DMS 273 treated with DMSO at 0.1 percent for 48 hours (cell line): ENCODE data around the gene ENPEP.
"Not testable (repeated sequence)": the region's sequence is repeated elsewhere in the genome, so short reads cannot be mapped to it uniquely, and the experiment has no call there.

Source experiments
- DNase-seq: peaks from one replicate; lab custom pipeline; 2025; lab: John Stamatoyannopoulos, UW

ENPEP gene

GRCh38 chr4:110485452-110485851 lies 9.5 kb downstream of the ENPEP start:
- DNase-seq: no peak

- DNase-seq: no peak
Observed at GRCh38 chr4:110486256-110486655, 10.3 kb downstream of the ENPEP start.

DNA sequence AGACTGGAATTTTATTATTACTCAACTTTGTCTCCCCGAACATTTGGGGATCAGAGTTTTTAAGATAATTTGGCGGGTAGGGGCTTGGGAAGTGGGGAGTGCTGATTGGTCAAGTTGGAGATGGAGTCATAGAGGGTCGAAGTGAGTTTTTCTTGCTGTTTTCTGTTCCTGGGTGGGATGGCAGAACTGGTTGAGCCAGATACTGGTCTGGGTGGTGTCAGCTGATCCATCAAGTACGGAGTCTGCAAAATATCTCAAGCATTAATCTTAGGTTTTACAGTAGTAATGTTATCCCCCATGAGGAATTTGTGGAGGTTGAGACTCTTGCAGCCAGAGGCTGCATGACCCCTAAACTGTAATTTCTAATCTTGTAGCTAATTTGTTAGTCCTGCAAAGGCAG lies 10.9 kb downstream of the ENPEP start:
- not testable (repeated sequence) for DNase-seq

DNA sequence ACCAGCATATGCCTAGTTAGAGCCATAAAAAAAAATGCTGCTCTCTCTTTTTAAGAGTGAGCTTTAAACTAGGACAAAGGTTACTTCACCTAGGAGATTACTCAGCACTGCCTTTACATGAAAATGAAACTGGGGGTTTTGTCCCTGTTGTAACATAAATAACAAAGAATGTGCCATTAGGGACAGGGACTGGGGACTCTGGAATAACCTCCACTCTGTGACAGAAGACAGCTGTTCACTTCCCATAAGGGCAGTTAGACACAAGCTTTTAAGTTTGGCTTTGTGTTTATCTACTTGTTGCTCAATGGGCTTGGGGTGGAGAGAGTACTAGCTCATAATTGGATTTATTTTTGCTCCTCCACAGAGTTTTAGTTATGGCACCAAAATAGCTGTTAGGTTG lies 11.9 kb downstream of the ENPEP start:
- no peak for DNase-seq

DNA sequence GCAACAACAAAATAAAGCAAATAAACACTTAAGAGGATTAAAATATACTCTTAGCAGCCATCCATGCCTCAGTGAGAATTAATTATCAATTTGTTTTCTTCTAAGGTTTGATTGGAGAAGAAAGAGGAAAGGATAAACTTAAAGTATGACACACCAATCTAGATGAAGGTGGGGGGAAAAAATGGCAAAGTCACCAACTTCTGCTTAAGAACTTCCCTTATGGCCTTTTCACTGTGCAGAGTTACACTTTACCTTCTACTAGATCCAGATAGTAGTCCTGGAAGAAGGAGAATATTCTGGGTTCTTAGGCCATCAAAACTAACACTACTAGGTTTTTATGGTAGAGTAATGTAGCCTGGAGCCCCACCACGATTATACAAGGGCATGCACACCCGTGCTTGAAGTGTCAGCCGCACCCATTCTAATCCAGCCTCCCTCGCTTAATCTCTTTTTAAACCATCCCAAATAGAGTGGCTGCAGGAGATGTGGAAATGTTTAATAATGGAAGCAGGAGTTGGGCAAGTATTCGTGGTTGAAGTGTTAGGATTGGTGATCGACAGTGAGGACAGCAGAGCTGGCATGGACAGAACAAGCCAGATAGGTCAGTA lies 14.1 kb downstream of the ENPEP start:
- no peak for DNase-seq

- DNase-seq: no peak
Observed at GRCh38 chr4:110492522-110492921, 16.6 kb downstream of the ENPEP start.

GRCh38 chr4:110493520-110493919 lies 17.6 kb downstream of the ENPEP start:
- DNase-seq: no peak

- DNase-seq: no peak
Observed at GRCh38 chr4:110498420-110498819, 22.5 kb downstream of the ENPEP start.

- DNase-seq: no peak
Observed at GRCh38 chr4:110499126-110499525, 23.2 kb downstream of the ENPEP start.

GRCh38 chr4:110501826-110502225 lies 25.9 kb downstream of the ENPEP start:
- DNase-seq: no peak

DNA sequence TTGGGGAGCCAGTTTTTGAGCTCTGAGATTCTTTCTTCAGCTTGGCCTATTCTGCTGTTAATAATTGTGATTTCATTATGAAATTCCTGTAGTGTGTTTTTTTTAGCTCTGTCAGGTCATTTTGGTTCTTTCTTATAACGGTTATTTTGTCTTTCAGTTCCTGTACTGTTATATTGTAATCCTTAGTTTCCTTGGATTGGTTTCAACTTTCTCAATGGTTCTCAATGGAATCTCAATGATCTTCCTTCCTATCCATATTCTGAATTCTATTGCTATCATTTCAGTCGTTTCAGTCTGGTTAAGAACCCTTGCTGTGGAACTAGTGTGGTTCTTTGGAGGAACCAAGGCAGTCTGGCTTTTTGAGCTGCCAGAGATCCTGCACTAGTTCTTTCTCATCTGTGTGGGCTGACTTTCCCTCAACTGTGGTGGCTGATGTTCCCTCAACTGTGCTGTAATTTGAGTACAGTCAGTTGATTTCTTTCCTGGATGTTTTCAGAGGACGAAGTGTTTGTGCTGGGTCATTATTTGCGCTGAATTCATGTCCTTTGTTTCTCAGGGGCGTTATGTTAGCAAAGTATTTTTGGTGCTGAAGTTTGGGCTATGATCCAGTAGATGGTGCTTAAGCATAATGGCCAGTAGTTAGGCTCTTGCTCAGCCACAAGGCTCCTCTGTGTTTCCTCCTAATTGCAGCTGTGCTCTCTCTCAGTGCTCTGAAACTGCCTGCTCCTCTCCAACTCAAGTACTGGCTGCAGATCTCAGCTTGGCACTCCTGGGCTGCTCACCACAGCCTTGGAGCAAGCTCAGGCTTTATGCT lies 27.5 kb downstream of the ENPEP start:
- no peak for DNase-seq

DNA sequence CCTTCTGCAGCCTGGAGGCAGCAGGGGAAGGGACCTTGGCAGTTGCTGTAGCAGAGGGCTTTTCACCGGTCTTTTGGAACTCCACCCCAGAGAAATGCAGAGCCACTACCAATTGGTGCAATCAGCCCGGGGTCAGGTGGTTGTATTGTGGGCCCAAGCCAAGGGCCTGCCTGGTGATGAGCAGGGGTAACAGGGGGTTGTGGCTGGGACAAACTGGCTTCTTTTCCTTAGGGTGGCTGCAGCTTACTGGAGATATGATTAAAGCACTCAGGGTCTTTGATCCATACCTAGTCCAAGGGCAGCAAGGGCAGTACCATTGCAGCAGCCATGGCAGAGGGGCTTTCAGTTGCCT lies 28.1 kb downstream of the ENPEP start:
- no peak for DNase-seq

DNA sequence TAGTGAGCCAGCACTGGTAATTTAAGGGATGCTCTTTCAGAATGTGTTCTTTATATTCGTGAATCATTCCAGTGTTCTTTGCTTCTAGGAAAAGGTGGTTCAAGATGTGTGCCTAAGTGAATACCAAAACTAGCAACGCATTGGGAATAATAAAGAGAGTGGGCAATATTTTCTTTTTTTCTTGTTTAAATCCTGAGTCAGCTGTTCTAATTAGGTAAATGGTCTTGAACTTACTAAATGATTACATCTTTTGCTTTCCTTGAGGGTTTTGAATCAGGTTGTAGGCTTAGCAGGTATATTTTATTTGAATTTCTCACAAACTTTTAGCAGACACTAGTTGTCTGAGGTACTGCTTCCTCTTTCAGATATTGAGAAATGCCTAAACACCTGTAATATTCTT lies 29.5 kb downstream of the ENPEP start:
- DNase-seq: no peak

- DNase-seq: no peak
Observed at GRCh38 chr4:110508827-110509710, 33.1 kb downstream of the ENPEP start.

DNA sequence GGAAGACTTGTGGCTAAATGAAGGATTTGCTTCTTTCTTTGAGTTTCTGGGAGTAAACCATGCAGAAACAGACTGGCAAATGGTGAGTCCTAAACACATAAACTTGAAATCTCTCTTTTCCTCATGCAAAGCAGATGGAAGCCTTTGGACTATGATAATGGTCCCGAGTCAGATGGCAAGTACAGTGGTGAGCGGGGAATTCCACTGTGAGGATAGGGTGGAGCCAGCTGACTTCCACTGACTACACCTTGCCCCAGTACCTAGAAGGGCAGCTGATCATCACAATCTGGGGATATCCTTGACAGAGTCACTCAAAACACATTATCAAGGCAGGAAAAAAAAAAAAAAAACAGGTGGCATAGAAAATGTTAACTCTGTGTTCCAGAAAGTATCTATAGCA lies 34.3 kb downstream of the ENPEP start:
- DNase-seq: no peak

DNA sequence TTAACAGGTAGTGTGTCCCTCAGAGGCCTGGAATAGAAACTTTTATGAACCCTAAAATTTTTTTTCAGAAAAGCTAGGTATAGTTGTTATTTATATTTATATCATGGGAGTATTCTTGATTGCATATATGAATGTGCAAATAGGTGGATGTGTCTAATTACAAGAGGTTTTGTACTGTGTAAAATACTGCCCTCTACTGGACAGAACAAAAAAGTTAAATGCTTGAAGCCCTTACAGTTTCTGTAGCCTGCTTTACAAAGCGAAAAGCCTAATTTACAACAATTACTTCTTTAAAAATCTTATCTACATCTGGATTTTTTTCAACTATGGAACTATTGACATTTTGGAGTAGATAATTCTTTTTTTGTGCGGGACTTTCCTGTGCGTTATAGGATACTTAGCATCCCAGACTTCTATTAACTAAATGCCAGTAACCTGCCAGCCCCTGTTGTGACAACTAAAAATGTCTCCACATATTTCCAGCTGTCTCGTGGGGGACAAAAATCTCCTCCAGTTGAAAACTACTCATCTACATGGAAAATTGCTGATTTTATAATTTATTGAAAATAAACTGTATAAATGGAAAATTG lies 35.1 kb downstream of the ENPEP start:
- no peak for DNase-seq

GRCh38 chr4:110512901-110513300 lies 36.9 kb downstream of the ENPEP start:
- DNase-seq: no peak

GRCh38 chr4:110514889-110515479 lies 39.0 kb downstream of the ENPEP start:
- no peak for DNase-seq

DNA sequence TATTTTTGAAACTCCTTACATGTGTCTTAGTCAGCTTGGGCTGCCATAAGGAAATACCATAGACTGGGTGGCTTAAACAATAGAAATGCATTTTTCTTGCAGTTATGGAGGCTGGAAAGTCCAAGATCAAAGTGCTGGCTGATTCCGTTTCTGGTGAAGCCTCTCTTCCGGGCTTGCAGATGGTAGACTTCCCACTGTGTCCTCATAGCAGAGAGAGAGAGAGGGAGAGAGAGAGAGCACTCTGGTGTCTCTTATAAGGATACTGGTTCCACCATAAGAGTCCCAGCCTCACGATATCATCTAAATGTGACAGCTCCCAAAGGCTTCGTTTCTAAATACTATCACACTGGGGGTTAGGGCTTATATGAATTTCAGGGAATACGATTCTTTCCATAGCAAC lies 39.7 kb downstream of the ENPEP start:
- no peak for DNase-seq

DNA sequence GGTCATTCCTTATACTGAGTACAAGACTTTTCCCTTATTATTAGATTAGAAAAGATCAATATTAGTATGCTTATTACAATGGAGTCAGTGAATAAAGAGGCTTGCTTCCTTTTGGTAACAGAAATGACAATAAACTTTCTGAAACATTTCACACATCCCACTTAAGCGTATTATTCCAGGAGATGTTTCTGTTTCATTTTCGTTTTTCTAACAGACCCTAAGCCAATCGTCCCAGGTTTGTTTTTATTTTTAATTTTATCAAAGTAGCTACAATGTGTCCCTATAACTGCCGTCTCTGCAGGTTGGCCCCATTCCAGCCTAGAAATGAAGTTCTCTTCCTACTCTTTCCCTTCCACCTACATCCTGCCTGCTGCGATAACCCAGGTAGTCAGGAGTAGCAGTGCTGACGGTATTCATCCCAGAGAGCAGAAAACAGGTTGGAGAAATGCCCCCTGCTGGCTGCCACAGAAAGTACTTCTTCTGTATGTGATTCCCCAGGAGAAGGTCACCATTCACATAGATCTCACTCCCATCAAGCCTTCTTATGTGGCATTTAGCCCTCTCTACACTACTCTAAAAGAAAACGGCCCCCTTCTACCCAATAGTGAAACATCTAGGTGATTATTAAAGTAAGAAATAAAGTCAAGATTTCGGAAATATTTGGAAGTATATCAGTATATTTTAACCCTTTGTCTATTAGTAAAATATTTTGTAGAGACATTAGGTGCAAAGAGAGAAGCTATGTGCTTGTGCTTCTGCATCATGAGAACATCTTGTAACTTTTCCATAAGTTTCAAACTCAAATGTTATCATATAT lies 40.4 kb downstream of the ENPEP start:
- DNase-seq: no peak

DNA sequence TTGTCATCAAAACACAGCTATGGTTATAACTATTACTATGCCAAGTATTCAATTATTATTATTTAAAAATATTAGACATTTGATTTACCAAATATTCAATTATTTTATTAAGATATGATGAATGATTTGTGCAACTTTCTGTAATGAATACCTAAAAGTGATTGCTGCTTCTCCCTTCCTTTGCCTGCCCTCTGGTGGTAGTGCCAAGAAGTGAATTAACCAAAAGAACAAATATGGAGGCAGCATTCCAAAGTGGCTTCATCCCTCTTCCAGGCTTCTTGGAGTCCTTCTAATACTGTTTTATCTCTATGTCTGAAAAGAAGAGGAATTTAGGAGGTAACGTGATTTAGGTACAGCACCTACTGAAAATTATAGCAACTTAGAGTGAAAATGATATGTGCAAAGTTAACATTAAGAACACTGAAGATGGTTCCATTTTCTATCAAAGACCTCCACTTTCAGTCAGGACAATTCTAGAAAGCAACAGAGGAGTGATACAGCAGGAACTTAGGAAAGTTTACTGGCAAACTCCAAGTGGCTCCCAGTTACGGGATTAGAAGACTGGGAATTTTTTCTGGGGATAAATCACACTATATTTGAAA lies 43.0 kb downstream of the ENPEP start:
- no peak for DNase-seq
